Right ventricle myocardium inferior (tissue), 1 donor: Measurements from ENCODE around the gene REXO4. TPM values are rescaled to one million over a fixed set of nuclear protein-coding genes. Genes with fewer than 3 reads are reported as not detected.

Experiments used
- ATAC-seq: fragments of 200-7000 bp; cut with Tn5 transposase; one replicate; pipeline ENCODE4 v1.9.1; 2020; ENCODE audit warnings: mild to moderate bottlenecking, moderate library complexity
- DNase-seq: peaks from one replicate; pipeline ENCODE4 v3.0.0; 2021; ENCODE audit errors: missing footprints
- intact Hi-C: fragments of 100-400 bp; cut with DNase I; formaldehyde crosslinking; loops from one replicate; pipeline ENCODE4 v1.11.0; 2022
- long read RNA-seq: library from polyadenylated mRNA; unstranded; transcript quantifications from one replicate; pipeline ENCODE4 v2.0.0, GENCODE V29; 2021
- total RNA-seq: library from RNA; stranded (reverse); fragmentation: NEBNext Ultra II Directional; extraction: Animal tissue kit (Norgen Biotek cat#: 25700); gene quantifications from one replicate; pipeline ENCODE4 v1.2.1, GENCODE V29; 2021
- donor health status: DM: no; HTN: yes; CAD: no; lungs with severe emphysema.

REXO4 gene
- total RNA-seq = 18.7 TPM
- long read RNA-seq, transcript REXO4-202 (8 exons, 2,360 nt) = major isoform, 21 of 25 reads
- long read RNA-seq, partial matches to known transcripts = 0 of 25 reads
- long read RNA-seq, other reads (novel, unspliced or antisense) = 4 of 25 reads

- intact Hi-C loops = loop anchor here (5.0 to 10.0 kb wide), 3 partner anchors 40 to 307 kb away; partner anchors contain the start of genes SLC2A6, STKLD1 and SURF4
- DNase-seq (peak; percentile 92), ATAC-seq (peak; percentile 97)
These were observed at the start of gene REXO4 for GRCh38 chr9:133417541-133418461. REXO4 (minus strand) TSS chr9:133418010; CDS start chr9:133417844, 166 bp downstream.

- no peak for ATAC-seq
- intact Hi-C loops = no loop called here
These were observed 49.3 kb upstream of the REXO4 start for GRCh38 chr9:133467101-133467500.

GRCh38 chr9:133465984-133466383 lies 48.2 kb upstream of the REXO4 start:
- DNase-seq = no peak
- intact Hi-C loops = no loop called here
- ATAC-seq = no peak

More at GRCh38 chr9:133467101-133467500, 49.3 kb upstream of the REXO4 start:
- no peak for DNase-seq

- ATAC-seq (no peak), DNase-seq (no peak)
- intact Hi-C loops = no loop called here
These were observed 46.8 kb upstream of the REXO4 start for GRCh38 chr9:133464638-133465037.

GRCh38 chr9:133463864-133464615 lies 46.2 kb upstream of the REXO4 start:
- ATAC-seq = no peak
- no peak for DNase-seq
- intact Hi-C loops = no loop called here

GRCh38 chr9:133463234-133463863 lies 45.5 kb upstream of the REXO4 start:
- no peak for DNase-seq
- ATAC-seq = no peak
- intact Hi-C loops = no loop called here

- no peak for ATAC-seq
- DNase-seq = no peak
- intact Hi-C loops = loop anchor here (2.0 kb wide), 1 partner anchor 17 kb away; the partner anchor contains the start of gene SLC2A6
These were observed 44.2 kb upstream of the REXO4 start for GRCh38 chr9:133461975-133462374.

- ATAC-seq (no peak), DNase-seq (no peak)
- intact Hi-C loops = loop anchor here (2.0 kb wide), 1 partner anchor 18 kb away; the partner anchor contains the start of gene SLC2A6
These were observed 42.8 kb upstream of the REXO4 start for GRCh38 chr9:133460405-133461175.

GRCh38 chr9:133459476-133460404 lies 41.9 kb upstream of the REXO4 start, which contains the start of gene CACFD1:
CACFD1 (plus strand) TSS chr9:133459978; CDS start chr9:133460067, 89 bp downstream.
- DNase-seq (peak; percentile 98), ATAC-seq (peak; percentile 95)
- intact Hi-C loops = loop anchor here (2.0 kb wide), 1 partner anchor 19 kb away; the partner anchor contains the start of gene SLC2A6

- ATAC-seq (no peak), DNase-seq (peak; percentile 59)
- intact Hi-C loops = no loop called here
These were observed 41.0 kb upstream of the REXO4 start for GRCh38 chr9:133458643-133459312.

- DNase-seq (no peak), ATAC-seq (no peak)
- intact Hi-C loops = no loop called here
These were observed 39.9 kb upstream of the REXO4 start for GRCh38 chr9:133457748-133458147.

- ATAC-seq (no peak), DNase-seq (no peak)
- intact Hi-C loops = no loop called here
These were observed 39.4 kb upstream of the REXO4 start for GRCh38 chr9:133457233-133457632.

- no peak for ATAC-seq
- intact Hi-C loops = no loop called here
- DNase-seq = no peak
These were observed 38.6 kb upstream of the REXO4 start for GRCh38 chr9:133456409-133456808.

GRCh38 chr9:133455936-133456335 lies 38.1 kb upstream of the REXO4 start:
- intact Hi-C loops = no loop called here
- ATAC-seq (no peak), DNase-seq (no peak)

GRCh38 chr9:133454943-133455673 lies 37.3 kb upstream of the REXO4 start:
- no peak for ATAC-seq
- intact Hi-C loops = no loop called here

GRCh38 chr9:133454325-133454724 lies 36.5 kb upstream of the REXO4 start:
- ATAC-seq (no peak), DNase-seq (no peak)
- intact Hi-C loops = no loop called here

More at GRCh38 chr9:133454943-133455673, 37.3 kb upstream of the REXO4 start:
- DNase-seq = no peak
